Measurements from ENCODE around the gene DIAPH3. TPM values are rescaled to one million over a fixed set of nuclear protein-coding genes. Genes with fewer than 3 reads are reported as not detected.

The DIAPH3 gene
- total RNA-seq, 2 donors from 2014 or later = 0.35 to 1.1 TPM

GRCh38 chr13:59787679-59788078, 376.0 kb downstream of the DIAPH3 start:
- no peaks in the 10 kb centered on the region for H3K27me3 ChIP-seq
- no peak overlapping the region for H3K27ac ChIP-seq
- H3K9me3 ChIP-seq = no peaks in the 10 kb centered on the region
- no peaks in the 10 kb centered on the region for H3K4me1 ChIP-seq
- no peak for DNase-seq (ENCODE audit: low spot score)
- no peak overlapping the region for H3K4me3 ChIP-seq
- no peaks in the 10 kb centered on the region for H3K36me3 ChIP-seq
- TF ChIP-seq CTCF (IDR thresholded peaks at IDR 0.05) = no peak

- no peaks in the 10 kb centered on the region for H3K4me1 ChIP-seq
- TF ChIP-seq CTCF (IDR thresholded peaks at IDR 0.05) = no peak
- H3K27ac ChIP-seq = no peak overlapping the region
- H3K4me3 ChIP-seq = no peak overlapping the region
- DNase-seq (ENCODE audit: low spot score) = no peak
- H3K9me3 ChIP-seq = no peaks in the 10 kb centered on the region
- H3K36me3 ChIP-seq = no peaks in the 10 kb centered on the region
- no peaks in the 10 kb centered on the region for H3K27me3 ChIP-seq
These were observed 381.0 kb downstream of the DIAPH3 start for GRCh38 chr13:59782696-59783095.

GRCh38 chr13:59780058-59780457, 383.7 kb downstream of the DIAPH3 start:
- H3K9me3 ChIP-seq = no peaks in the 10 kb centered on the region
- H3K27me3 ChIP-seq = no peaks in the 10 kb centered on the region
- no peaks in the 10 kb centered on the region for H3K4me1 ChIP-seq
- H3K36me3 ChIP-seq = no peaks in the 10 kb centered on the region
- no peak overlapping the region for H3K27ac ChIP-seq
- no peak for TF ChIP-seq CTCF (IDR thresholded peaks at IDR 0.05)
- no peak for DNase-seq (ENCODE audit: low spot score)
- H3K4me3 ChIP-seq = no peak overlapping the region

GRCh38 chr13:59776924-59777690, 386.6 kb downstream of the DIAPH3 start:
- H3K4me1 ChIP-seq = no peaks in the 10 kb centered on the region
- DNase-seq (ENCODE audit: low spot score) = no peak
- TF ChIP-seq CTCF (IDR thresholded peaks at IDR 0.05) = no peak
- no peaks in the 10 kb centered on the region for H3K36me3 ChIP-seq
- H3K27ac ChIP-seq = no peak overlapping the region
- no peaks in the 10 kb centered on the region for H3K9me3 ChIP-seq
- no peak overlapping the region for H3K4me3 ChIP-seq
- no peaks in the 10 kb centered on the region for H3K27me3 ChIP-seq

GRCh38 chr13:59774491-59774971, 389.2 kb downstream of the DIAPH3 start:
- H3K4me1 ChIP-seq = no peaks in the 10 kb centered on the region
- no peak for TF ChIP-seq CTCF (IDR thresholded peaks at IDR 0.05)
- no peak overlapping the region for H3K4me3 ChIP-seq
- DNase-seq (ENCODE audit: low spot score) = no peak
- H3K27ac ChIP-seq = no peak overlapping the region
- H3K27me3 ChIP-seq = no peaks in the 10 kb centered on the region
- no peaks in the 10 kb centered on the region for H3K36me3 ChIP-seq
- H3K9me3 ChIP-seq = no peaks in the 10 kb centered on the region

GRCh38 chr13:59771272-59771671, 392.5 kb downstream of the DIAPH3 start:
- no peaks in the 10 kb centered on the region for H3K4me1 ChIP-seq
- no peak overlapping the region for H3K27ac ChIP-seq
- peak; percentile 28 to 59 for TF ChIP-seq CTCF (IDR thresholded peaks at IDR 0.05)
- H3K4me3 ChIP-seq = no peak overlapping the region
- no peaks in the 10 kb centered on the region for H3K36me3 ChIP-seq
- no peak for DNase-seq (ENCODE audit: low spot score)
- H3K9me3 ChIP-seq = no peaks in the 10 kb centered on the region
- no peaks in the 10 kb centered on the region for H3K27me3 ChIP-seq

Measured in right atrium auricular region (tissue), 2 donors.